Testis (tissue), 3 donors: ENCODE data around the gene C16orf89. TPM values are rescaled to one million over a fixed set of nuclear protein-coding genes. Genes with fewer than 3 reads are reported as not detected.

ENCODE experiments used
- DNase-seq: peaks from one replicate; pipeline ENCODE4 v3.0.0-alpha.2; 2019
- H3K27ac ChIP-seq, 2 donors: fragments of 200-600 bp; sonication (generic); one replicate each; pipeline ENCODE4 v1.5.1; 2019
- H3K27me3 ChIP-seq: fragments of 200-600 bp; sonication (generic); one replicate; pipeline ENCODE4 v1.5.1; 2019
- H3K36me3 ChIP-seq: fragments of 200-600 bp; sonication (generic); one replicate; pipeline ENCODE4 v1.5.1; 2017; ENCODE audit warnings: low read depth; ENCODE audit errors: missing control alignments
- H3K4me1 ChIP-seq: fragments of 200-600 bp; sonication (generic); one replicate; pipeline ENCODE4 v1.5.1; 2019
- H3K4me3 ChIP-seq, 2 donors: fragments of 200-600 bp; sonication (generic); one replicate each; pipeline ENCODE4 v1.5.1; 2017 to 2019
- H3K9me3 ChIP-seq: fragments of 200-600 bp; sonication (generic); one replicate; pipeline ENCODE4 v1.5.1; 2017
- POLR2A ChIP-seq: fragments of 450-650 bp; IDR thresholded peaks from one replicate; pipeline ENCODE4 v1.6.1; 2017; ENCODE audit warnings: antibody characterized with exemption, mild to moderate bottlenecking, moderate library complexity
- WGBS, 2 donors: methylation state at CpG; one replicate each; pipeline ENCODE4 v1.1.5; 2018; 5-methylcytosine and 5-hydroxymethylcytosine counted together
- intact Hi-C: fragments of 100-400 bp; cut with DNase I; formaldehyde crosslinking; loops from one replicate; pipeline ENCODE4 v1.15.1; 2023; ENCODE audit warnings: low total_unique reads
- polyA plus RNA-seq: library from polyadenylated mRNA; stranded (reverse); fragments of 350-450 nt; fragmentation: Illumina TruSeq; extraction: RNeasy Lipid Tissue Mini Kit (QIAGEN cat#74804); gene quantifications from one replicate; pipeline ENCODE4 v1.2.3, GENCODE V29; 2014; ENCODE audit warnings: low read depth, low replicate concordance; ENCODE audit not compliant: insufficient read depth
- total RNA-seq, 2 donors: library from RNA; depleted of rRNA; stranded (reverse); fragments of >200 nt; gene quantifications; one replicate each; pipeline ENCODE4 v1.2.3, GENCODE V29; 2016
- TF ChIP-seq, protein P1 (sequence below), 3 experiments: fragments of 450-650 bp in 2 of 3; fragments of 200-600 bp in 1 of 3; sonication (generic) in 1 of 3; IDR thresholded peaks; one replicate each; pipeline ENCODE4 v1.5.1; 2016 to 2019; ENCODE audit warnings: antibody characterized with exemption in 3 of 3, mild to moderate bottlenecking in 2 of 3, moderate library complexity in 1 of 3

Gene C16orf89
- total and polyA plus RNA-seq, 3 donors from 2014 or later, result 1.2 to 10.8 (median 2.4) TPM

GRCh38 chr16:5065326-5065725 is 430 bp downstream of the C16orf89 start:
- intact Hi-C loops, result no loop called here
- no peaks in the 10 kb centered on the region for H3K9me3 ChIP-seq
- H3K27ac ChIP-seq, result no peak overlapping the region
- WGBS, 2 donors, result 72 to 76% methylated on average over 8 of the region's 8 CpGs
- H3K27me3 ChIP-seq, result no peaks in the 10 kb centered on the region
- TF ChIP-seq, protein P1, sequence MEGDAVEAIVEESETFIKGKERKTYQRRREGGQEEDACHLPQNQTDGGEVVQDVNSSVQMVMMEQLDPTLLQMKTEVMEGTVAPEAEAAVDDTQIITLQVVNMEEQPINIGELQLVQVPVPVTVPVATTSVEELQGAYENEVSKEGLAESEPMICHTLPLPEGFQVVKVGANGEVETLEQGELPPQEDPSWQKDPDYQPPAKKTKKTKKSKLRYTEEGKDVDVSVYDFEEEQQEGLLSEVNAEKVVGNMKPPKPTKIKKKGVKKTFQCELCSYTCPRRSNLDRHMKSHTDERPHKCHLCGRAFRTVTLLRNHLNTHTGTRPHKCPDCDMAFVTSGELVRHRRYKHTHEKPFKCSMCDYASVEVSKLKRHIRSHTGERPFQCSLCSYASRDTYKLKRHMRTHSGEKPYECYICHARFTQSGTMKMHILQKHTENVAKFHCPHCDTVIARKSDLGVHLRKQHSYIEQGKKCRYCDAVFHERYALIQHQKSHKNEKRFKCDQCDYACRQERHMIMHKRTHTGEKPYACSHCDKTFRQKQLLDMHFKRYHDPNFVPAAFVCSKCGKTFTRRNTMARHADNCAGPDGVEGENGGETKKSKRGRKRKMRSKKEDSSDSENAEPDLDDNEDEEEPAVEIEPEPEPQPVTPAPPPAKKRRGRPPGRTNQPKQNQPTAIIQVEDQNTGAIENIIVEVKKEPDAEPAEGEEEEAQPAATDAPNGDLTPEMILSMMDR (IDR thresholded peaks at IDR 0.05), result no peak
- TF ChIP-seq POLR2A, result no peak
- no peaks in the 10 kb centered on the region for H3K4me1 ChIP-seq
- H3K4me3 ChIP-seq, result no peak overlapping the region
- no peak for DNase-seq
- H3K36me3 ChIP-seq, result no peaks in the 10 kb centered on the region

GRCh38 chr16:5064915-5065314 is 841 bp downstream of the C16orf89 start:
- no peaks in the 10 kb centered on the region for H3K4me1 ChIP-seq
- intact Hi-C loops, result no loop called here
- H3K27me3 ChIP-seq, result no peaks in the 10 kb centered on the region
- no peaks in the 10 kb centered on the region for H3K36me3 ChIP-seq
- no peaks in the 10 kb centered on the region for H3K9me3 ChIP-seq
- no peak for DNase-seq
- no peak overlapping the region for H3K27ac ChIP-seq
- TF ChIP-seq POLR2A, result no peak
- TF ChIP-seq, protein P1 (IDR thresholded peaks at IDR 0.05), result no peak
- WGBS, 2 donors, result 65 to 76% methylated on average over 7 of the region's 7 CpGs
- no peak overlapping the region for H3K4me3 ChIP-seq

DNA sequence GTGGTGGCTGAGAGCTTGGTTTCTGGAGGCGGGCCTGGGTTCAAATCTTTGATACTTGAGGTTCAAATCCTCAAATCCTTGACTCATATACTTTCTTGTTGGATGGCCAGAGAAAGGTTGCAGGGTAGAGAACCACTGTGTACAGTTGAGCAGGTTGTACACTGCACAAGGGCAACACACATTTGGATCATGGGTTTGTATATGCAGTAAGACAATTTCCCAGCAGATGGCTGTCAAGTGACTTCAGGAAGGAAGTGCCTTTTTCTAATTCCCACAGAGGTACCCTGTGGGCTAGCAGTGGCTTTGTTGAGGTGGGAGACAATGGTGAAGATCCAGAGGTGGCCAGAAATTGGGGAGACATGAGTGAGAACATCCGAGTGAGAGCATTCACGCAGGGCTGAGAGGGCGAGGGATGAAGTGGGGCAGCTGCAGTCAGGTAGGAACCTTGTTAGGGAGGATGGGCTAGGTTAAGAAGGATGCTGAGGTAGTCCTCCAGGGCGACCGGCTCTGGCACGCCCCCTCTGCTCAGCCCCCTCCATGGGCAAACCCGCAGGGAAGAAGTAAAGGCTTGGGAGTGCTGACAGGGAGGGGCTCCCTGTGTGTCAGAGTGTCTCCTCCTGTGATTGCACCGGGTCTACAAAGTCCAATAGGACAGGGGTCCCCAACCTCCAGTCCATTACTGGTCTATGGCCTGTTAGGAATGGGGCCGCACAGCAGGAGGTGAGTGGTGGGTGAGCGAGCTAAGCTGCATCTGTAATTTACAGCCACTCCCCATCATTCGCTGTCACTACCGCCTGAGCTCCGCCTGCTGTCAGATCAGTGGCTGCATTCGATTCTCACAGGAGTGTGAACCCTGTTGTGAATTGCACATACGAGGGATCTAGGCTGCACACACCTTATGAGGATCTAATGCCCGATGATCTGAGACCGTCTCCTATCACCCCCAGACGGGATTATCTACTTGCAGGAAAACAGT is 2.7 kb downstream of the C16orf89 start:
- H3K4me1 ChIP-seq, result no peaks in the 10 kb centered on the region
- no peaks in the 10 kb centered on the region for H3K27me3 ChIP-seq
- intact Hi-C loops, result no loop called here
- no peak overlapping the region for H3K27ac ChIP-seq
- DNase-seq, result no peak
- H3K36me3 ChIP-seq, result no peaks in the 10 kb centered on the region
- no peaks in the 10 kb centered on the region for H3K9me3 ChIP-seq
- 67 to 74% methylated on average over 18 to 19 of the region's 19 CpGs for whole genome bisulfite sequencing, 2 donors
- no peak for TF ChIP-seq POLR2A
- TF ChIP-seq, protein P1 (IDR thresholded peaks at IDR 0.05), result no peak
- no peak overlapping the region for H3K4me3 ChIP-seq

- no peaks in the 10 kb centered on the region for H3K27me3 ChIP-seq
- H3K9me3 ChIP-seq, result no peaks in the 10 kb centered on the region
- TF ChIP-seq, protein P1 (IDR thresholded peaks at IDR 0.05), result no peak
- TF ChIP-seq POLR2A, result no peak
- WGBS, 2 donors, result 86 to 91% methylated on average over 11 of the region's 11 CpGs
- no peak overlapping the region for H3K27ac ChIP-seq
- H3K4me3 ChIP-seq, result no peak overlapping the region
- H3K36me3 ChIP-seq, result no peaks in the 10 kb centered on the region
- no peak for DNase-seq
- intact Hi-C loops, result no loop called here
- H3K4me1 ChIP-seq, result no peaks in the 10 kb centered on the region
Measured at GRCh38 chr16:5062051-5062450, 3.7 kb downstream of the C16orf89 start.
